GM12873 (cell line): ENCODE data around the gene NIT2.

Experiments
- CTCF ChIP-seq: IDR thresholded peaks from 2 replicates; pipeline ENCODE4 v1.5.1; 2012; ENCODE audit warnings: low read depth, mild to moderate bottlenecking, moderate library complexity, low read length, control low read depth; ENCODE audit not compliant: insufficient read depth; ENCODE audit errors: missing control alignments

Gene NIT2

GRCh38 chr3:100384733-100385525 is 50.4 kb downstream of the NIT2 start:
- no peak for TF ChIP-seq CTCF

- TF ChIP-seq CTCF: no peak
Measured at GRCh38 chr3:100386437-100387074, 52.0 kb downstream of the NIT2 start.

- no peak for TF ChIP-seq CTCF
Measured at GRCh38 chr3:100389025-100389424, 54.5 kb downstream of the NIT2 start.

- no peak for TF ChIP-seq CTCF
Measured at GRCh38 chr3:100395679-100396431, 61.3 kb downstream of the NIT2 start.

GRCh38 chr3:100396967-100397366 is 62.4 kb downstream of the NIT2 start:
- no peak for TF ChIP-seq CTCF

- no peak for TF ChIP-seq CTCF
Measured at GRCh38 chr3:100399341-100400071, 64.9 kb downstream of the NIT2 start.
